ENCODE results near the gene LAMA3. TPM values are rescaled to one million over a fixed set of nuclear protein-coding genes. Genes with fewer than 3 reads are reported as not detected.

Gene LAMA3
- total and polyA plus RNA-seq, 12 donors, result 0.89 to 5.3 (median 3.3) TPM

DNA sequence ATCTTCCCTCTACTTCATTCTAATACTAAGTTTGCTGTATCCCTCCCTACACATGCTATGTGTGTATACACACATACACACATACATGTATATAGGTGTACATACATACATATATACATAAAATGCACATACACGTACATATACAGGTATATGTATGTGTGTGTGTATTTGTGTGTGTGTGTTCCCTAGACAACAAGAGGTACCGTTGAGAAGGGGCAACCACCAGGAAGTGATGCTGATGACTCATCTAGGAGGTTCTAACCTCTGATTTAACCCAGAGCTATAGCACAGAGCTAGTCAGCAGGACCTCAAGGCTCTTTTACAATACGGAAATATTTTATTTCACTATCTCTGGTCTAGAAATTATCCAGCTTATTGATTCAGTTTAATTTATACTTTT, 139.2 kb downstream of the LAMA3 start:
- Histone ChIP-seq H3K4me1 (peaks cover 0 to 31% (median 11%) of the 10 kb centered on the region in 9 donors), H3K27ac (no peak overlapping the region), H3K36me3 (peaks cover 0 to 30% (median 0%) of the 10 kb centered on the region in 9 donors), H3K9me3 (no peaks in the 10 kb centered on the region), H3K4me3 (no peak overlapping the region), H3K27me3 (no peaks in the 10 kb centered on the region)
- 53 to 61% methylated on average over 3 of the region's 3 CpGs for WGBS, 2 donors
- ATAC-seq (peak in 1 of 8 donors; percentile 23), DNase-seq (no peak)
- TF ChIP-seq, protein P1, sequence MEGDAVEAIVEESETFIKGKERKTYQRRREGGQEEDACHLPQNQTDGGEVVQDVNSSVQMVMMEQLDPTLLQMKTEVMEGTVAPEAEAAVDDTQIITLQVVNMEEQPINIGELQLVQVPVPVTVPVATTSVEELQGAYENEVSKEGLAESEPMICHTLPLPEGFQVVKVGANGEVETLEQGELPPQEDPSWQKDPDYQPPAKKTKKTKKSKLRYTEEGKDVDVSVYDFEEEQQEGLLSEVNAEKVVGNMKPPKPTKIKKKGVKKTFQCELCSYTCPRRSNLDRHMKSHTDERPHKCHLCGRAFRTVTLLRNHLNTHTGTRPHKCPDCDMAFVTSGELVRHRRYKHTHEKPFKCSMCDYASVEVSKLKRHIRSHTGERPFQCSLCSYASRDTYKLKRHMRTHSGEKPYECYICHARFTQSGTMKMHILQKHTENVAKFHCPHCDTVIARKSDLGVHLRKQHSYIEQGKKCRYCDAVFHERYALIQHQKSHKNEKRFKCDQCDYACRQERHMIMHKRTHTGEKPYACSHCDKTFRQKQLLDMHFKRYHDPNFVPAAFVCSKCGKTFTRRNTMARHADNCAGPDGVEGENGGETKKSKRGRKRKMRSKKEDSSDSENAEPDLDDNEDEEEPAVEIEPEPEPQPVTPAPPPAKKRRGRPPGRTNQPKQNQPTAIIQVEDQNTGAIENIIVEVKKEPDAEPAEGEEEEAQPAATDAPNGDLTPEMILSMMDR (IDR thresholded peaks at IDR 0.05), result no peak
- intact Hi-C loops (cut with DNase I), result loop anchor here in 4 of 10 donors (5.0 to 10.0 kb wide), 4 partner anchors 89 to 286 kb away; no protein-coding TSS in a partner anchor

GRCh38 chr18:23832911-23833310, 143.7 kb downstream of the LAMA3 start:
- H3K27me3 ChIP-seq, result no peaks in the 10 kb centered on the region
- peaks cover 0 to 25% (median 5%) of the 10 kb centered on the region in 9 donors for H3K4me1 ChIP-seq
- 77 to 80% methylated on average over 3 of the region's 3 CpGs for WGBS, 2 donors
- TF ChIP-seq, protein P1 (IDR thresholded peaks at IDR 0.05), result no peak
- peaks cover 0 to 13% (median 0%) of the 10 kb centered on the region in 9 donors for H3K36me3 ChIP-seq
- DNase-seq (no peak), ATAC-seq (no peak)
- H3K27ac ChIP-seq, result no peak overlapping the region
- no peaks in the 10 kb centered on the region for H3K9me3 ChIP-seq
- H3K4me3 ChIP-seq, result no peak overlapping the region
- intact Hi-C loops (cut with DNase I), result loop anchor here in 1 of 10 donors (10.0 kb wide), 1 partner anchor 82 kb away; no protein-coding TSS in a partner anchor

GRCh38 chr18:23833714-23834113, 144.5 kb downstream of the LAMA3 start:
- no peaks in the 10 kb centered on the region for H3K27me3 ChIP-seq
- H3K4me3 ChIP-seq, result no peak overlapping the region
- 93 to 95% methylated on average over 6 of the region's 6 CpGs for WGBS, 2 donors
- peaks cover 0 to 13% (median 0%) of the 10 kb centered on the region in 9 donors for H3K36me3 ChIP-seq
- H3K9me3 ChIP-seq, result no peaks in the 10 kb centered on the region
- peaks cover 0 to 27% (median 13%) of the 10 kb centered on the region in 9 donors for H3K4me1 ChIP-seq
- TF ChIP-seq, protein P1 (IDR thresholded peaks at IDR 0.05), result no peak
- ATAC-seq, result no peak
- DNase-seq, result no peak
- no peak overlapping the region for H3K27ac ChIP-seq
- intact Hi-C loops (cut with DNase I), result loop anchor here in 1 of 10 donors (10.0 kb wide), 1 partner anchor 81 kb away; no protein-coding TSS in a partner anchor

GRCh38 chr18:23835091-23835490, 145.8 kb downstream of the LAMA3 start:
- 91 to 97% methylated on average over 3 of the region's 3 CpGs for WGBS, 2 donors
- Histone ChIP-seq H3K9me3 (no peaks in the 10 kb centered on the region), H3K27me3 (no peaks in the 10 kb centered on the region), H3K4me3 (no peak overlapping the region), H3K4me1 (peaks cover 0 to 27% (median 16%) of the 10 kb centered on the region in 9 donors), H3K27ac (no peak overlapping the region), H3K36me3 (peaks cover 0 to 12% (median 0%) of the 10 kb centered on the region in 9 donors)
- intact Hi-C loops (cut with DNase I), result loop anchor here in 2 of 10 donors (5.0 to 10.0 kb wide), 2 partner anchors 42 to 80 kb away; no protein-coding TSS in a partner anchor
- DNase-seq, result no peak
- no peak for ATAC-seq
- TF ChIP-seq, protein P1 (IDR thresholded peaks at IDR 0.05), result no peak

Measured in heart right ventricle (tissue), 16 donors.